Gastroesophageal sphincter (tissue), 3 donors: ENCODE results near the gene RGS10.

Source experiments
- CTCF ChIP-seq, 4 experiments: fragments of 200-600 bp in 2 of 4; fragments of 450-650 bp in 2 of 4; sonication (generic) in 1 of 4; IDR thresholded peaks; one replicate each; pipeline ENCODE4 v1.5.1; 2017 to 2019; ENCODE audit warnings: antibody characterized with exemption in 4 of 4, mild to moderate bottlenecking in 2 of 4, moderate library complexity in 2 of 4
- EP300 ChIP-seq: sonication (generic); formaldehyde crosslinking; IDR thresholded peaks from one replicate; pipeline ENCODE4 v1.6.1; 2017; ENCODE audit warnings: antibody characterized with exemption, mild to moderate bottlenecking
- POLR2A ChIP-seq, 2 donors: fragments of 450-650 bp; IDR thresholded peaks; one replicate each; pipeline ENCODE4 v1.6.1; 2017; ENCODE audit warnings: antibody characterized with exemption in 2 of 2, mild to moderate bottlenecking in 2 of 2, moderate library complexity in 1 of 2
- POLR2AphosphoS5 ChIP-seq: sonication (generic); formaldehyde crosslinking; IDR thresholded peaks from one replicate; pipeline ENCODE4 v1.6.1; 2017; ENCODE audit warnings: antibody characterized with exemption

- TF ChIP-seq POLR2AphosphoS5, result no peak
- no peak for TF ChIP-seq CTCF (IDR thresholded peaks at IDR 0.05)
- no peak for TF ChIP-seq POLR2A (IDR thresholded peaks at IDR 0.05)
- no peak for TF ChIP-seq EP300
Observed at GRCh38 chr10:119468542-119469324, 73.8 kb downstream of the RGS10 start.
